ENCODE measurements around the gene FNTB. TPM values are rescaled to one million over a fixed set of nuclear protein-coding genes. Genes with fewer than 3 reads are reported as not detected.

FNTB gene
- total RNA-seq, 2 donors from 2014 or later: 23.5 to 46.2 TPM

GRCh38 chr14:64995291-64995690 lies 8.6 kb downstream of the FNTB start:
- no peaks in the 10 kb centered on the region for H3K9me3 ChIP-seq
- no peak for DNase-seq (ENCODE audit: low spot score)
- no peaks in the 10 kb centered on the region for H3K36me3 ChIP-seq
- H3K4me1 ChIP-seq (replicated peaks): peaks cover 2% of the 10 kb centered on the region
- no peak overlapping the region for H3K4me3 ChIP-seq
- WGBS: 96% methylated on average over 3 of the region's 3 CpGs
- H3K27ac ChIP-seq: no peak overlapping the region
- TF ChIP-seq POLR2A (IDR thresholded peaks at IDR 0.05) (no peak), POLR2AphosphoS5 (IDR thresholded peaks at IDR 0.05) (no peak)
- no peaks in the 10 kb centered on the region for H3K27me3 ChIP-seq (replicated peaks; ENCODE audit: insufficient read depth)
- intact Hi-C loops (cut with DNase I): no loop called here

- no peaks in the 10 kb centered on the region for H3K27me3 ChIP-seq (replicated peaks; ENCODE audit: insufficient read depth)
- peak; percentile 73 for DNase-seq (ENCODE audit: low spot score)
- H3K4me3 ChIP-seq: no peak overlapping the region
- no peaks in the 10 kb centered on the region for H3K36me3 ChIP-seq
- no peaks in the 10 kb centered on the region for H3K9me3 ChIP-seq
- peak overlapping the region; percentile 9 to 33 for H3K27ac ChIP-seq
- 60% methylated on average over 7 of the region's 7 CpGs for WGBS
- no peak for TF ChIP-seq POLR2A (IDR thresholded peaks at IDR 0.05)
- peak; percentile 70 for TF ChIP-seq POLR2AphosphoS5 (IDR thresholded peaks at IDR 0.05)
- intact Hi-C loops (cut with DNase I): no loop called here
- peaks cover 2% of the 10 kb centered on the region for H3K4me1 ChIP-seq (replicated peaks)
Observed at GRCh38 chr14:64997108-64997794, 10.6 kb downstream of the FNTB start.

GRCh38 chr14:64998455-64998931 lies 11.8 kb downstream of the FNTB start:
- TF ChIP-seq POLR2AphosphoS5 (IDR thresholded peaks at IDR 0.05): no peak
- TF ChIP-seq POLR2A (IDR thresholded peaks at IDR 0.05): no peak
- TF ChIP-seq CTCF (IDR thresholded peaks at IDR 0.05): no peak
- intact Hi-C loops (cut with DNase I): no loop called here
- H3K27ac ChIP-seq: no peak overlapping the region

GRCh38 chr14:65000898-65001591 lies 14.3 kb downstream of the FNTB start:
- H3K4me3 ChIP-seq: no peak overlapping the region
- no peaks in the 10 kb centered on the region for H3K9me3 ChIP-seq
- H3K27ac ChIP-seq: no peak overlapping the region
- no peak for DNase-seq (ENCODE audit: low spot score)
- peaks cover 2% of the 10 kb centered on the region for H3K4me1 ChIP-seq (replicated peaks)
- WGBS: 88% methylated on average over 6 of the region's 6 CpGs
- intact Hi-C loops (cut with DNase I): no loop called here
- H3K36me3 ChIP-seq: no peaks in the 10 kb centered on the region
- TF ChIP-seq CTCF (IDR thresholded peaks at IDR 0.05): no peak
- TF ChIP-seq POLR2A (IDR thresholded peaks at IDR 0.05): no peak
- no peak for TF ChIP-seq POLR2AphosphoS5 (IDR thresholded peaks at IDR 0.05)
- H3K27me3 ChIP-seq (replicated peaks; ENCODE audit: insufficient read depth): no peaks in the 10 kb centered on the region

More at GRCh38 chr14:64998455-64998931, 11.8 kb downstream of the FNTB start:
- Histone ChIP-seq H3K9me3 (no peaks in the 10 kb centered on the region), H3K36me3 (no peaks in the 10 kb centered on the region), H3K27me3 (replicated peaks; ENCODE audit: insufficient read depth) (no peaks in the 10 kb centered on the region), H3K4me1 (replicated peaks) (peaks cover 2% of the 10 kb centered on the region), H3K4me3 (no peak overlapping the region)
- DNase-seq (ENCODE audit: low spot score): no peak

GRCh38 chr14:65001723-65002122 lies 15.0 kb downstream of the FNTB start:
- no peaks in the 10 kb centered on the region for H3K27me3 ChIP-seq (replicated peaks; ENCODE audit: insufficient read depth)
- 94% methylated on average over 6 of the region's 6 CpGs for WGBS
- H3K27ac ChIP-seq: no peak overlapping the region
- intact Hi-C loops (cut with DNase I): no loop called here
- H3K36me3 ChIP-seq: no peaks in the 10 kb centered on the region
- no peak overlapping the region for H3K4me3 ChIP-seq
- DNase-seq (ENCODE audit: low spot score): no peak
- H3K4me1 ChIP-seq (replicated peaks): peaks cover 2% of the 10 kb centered on the region
- no peak for TF ChIP-seq POLR2A (IDR thresholded peaks at IDR 0.05)
- TF ChIP-seq POLR2AphosphoS5 (IDR thresholded peaks at IDR 0.05): no peak
- TF ChIP-seq CTCF (IDR thresholded peaks at IDR 0.05): no peak
- no peaks in the 10 kb centered on the region for H3K9me3 ChIP-seq
